Endometrial microvascular endothelial cells (primary cell): ENCODE measurements around the gene PRKAG2. TPM values are rescaled to one million over a fixed set of nuclear protein-coding genes. Genes with fewer than 3 reads are reported as not detected.

ENCODE experiments used
- in situ Hi-C: cut with HindIII; loops from 2 replicates; pipeline ENCODE4 v1.10.0; 2017; ENCODE audit warnings: low sequenced_read_pairs, low pct_unique_long_range_greater_than_20kb; ENCODE audit errors: inconsistent ontology term
- total RNA-seq: library from RNA; depleted of rRNA; stranded (reverse); fragments of >200 nt; gene quantifications from one replicate; pipeline ENCODE4 v1.2.3, GENCODE V29; 2015; ENCODE audit errors: inconsistent ontology term

The PRKAG2 gene
- total RNA-seq, 1 donor from 2014 or later: 67.1 TPM

GRCh38 chr7:151869968-151870918 is 6.7 kb downstream of the PRKAG2 start:
- in situ Hi-C loops: no loop called here

- in situ Hi-C loops: no loop called here
Observed at GRCh38 chr7:151869455-151869854, 7.5 kb downstream of the PRKAG2 start.

GRCh38 chr7:151869109-151869428 is 7.8 kb downstream of the PRKAG2 start:
- in situ Hi-C loops: no loop called here

GRCh38 chr7:151868396-151869108 is 8.4 kb downstream of the PRKAG2 start:
- in situ Hi-C loops: no loop called here

- in situ Hi-C loops: no loop called here
Observed at GRCh38 chr7:151867912-151868311, 9.0 kb downstream of the PRKAG2 start.

GRCh38 chr7:151866761-151867655 is 9.9 kb downstream of the PRKAG2 start:
- in situ Hi-C loops: no loop called here

GRCh38 chr7:151866028-151866427 is 10.9 kb downstream of the PRKAG2 start:
- in situ Hi-C loops: no loop called here

- in situ Hi-C loops: no loop called here
Observed at GRCh38 chr7:151865070-151865670, 11.7 kb downstream of the PRKAG2 start.

GRCh38 chr7:151864561-151864960 is 12.4 kb downstream of the PRKAG2 start:
- in situ Hi-C loops: no loop called here

GRCh38 chr7:151864081-151864480 is 12.8 kb downstream of the PRKAG2 start:
- in situ Hi-C loops: no loop called here

- in situ Hi-C loops: no loop called here
Observed at GRCh38 chr7:151863386-151864079, 13.4 kb downstream of the PRKAG2 start.

GRCh38 chr7:151862606-151863381 is 14.1 kb downstream of the PRKAG2 start:
- in situ Hi-C loops: no loop called here

- in situ Hi-C loops: no loop called here
Observed at GRCh38 chr7:151861881-151862280, 15.0 kb downstream of the PRKAG2 start.

GRCh38 chr7:151860771-151861170 is 16.1 kb downstream of the PRKAG2 start:
- in situ Hi-C loops: no loop called here

GRCh38 chr7:151859948-151860685 is 16.8 kb downstream of the PRKAG2 start:
- in situ Hi-C loops: no loop called here

GRCh38 chr7:151859111-151859947 is 17.6 kb downstream of the PRKAG2 start:
- in situ Hi-C loops: no loop called here
